HG02571 (cell line): ENCODE measurements around the gene EVPLL.
"Not testable (repeated sequence)": the region's sequence is repeated elsewhere in the genome, so short reads cannot be mapped to it uniquely, and the experiment has no call there.

Source experiments
- ATAC-seq: cut with Tn5 transposase; IDR thresholded peaks from one replicate; pipeline ENCODE4 v1.9.1; 2021; ENCODE audit warnings: mild to moderate bottlenecking, moderate library complexity; ENCODE audit not compliant: unreplicated experiment

Gene EVPLL

DNA sequence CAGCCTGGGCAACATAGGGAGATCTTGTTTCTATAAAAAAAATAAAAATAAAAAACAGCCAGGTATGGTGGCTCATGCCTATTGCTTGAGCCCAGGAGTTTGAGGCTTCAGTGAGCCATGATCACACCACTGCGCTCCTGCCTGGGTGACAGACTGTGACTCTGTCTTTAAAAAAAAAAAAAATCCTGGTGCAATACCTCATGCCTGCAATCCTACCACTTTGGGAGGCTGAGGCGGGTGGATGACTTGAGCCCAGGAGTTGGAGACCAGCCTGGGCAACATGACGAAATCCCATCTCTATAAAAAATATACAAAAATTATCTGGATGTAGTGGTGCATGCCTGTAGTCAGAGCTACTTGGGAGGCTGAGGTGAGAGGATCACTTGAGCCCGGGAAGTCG, 1.0 kb downstream of the EVPLL start:
- ATAC-seq: not testable (repeated sequence)

- no peak for ATAC-seq
Measured at GRCh38 chr17:18379246-18380146, 1.9 kb downstream of the EVPLL start.

DNA sequence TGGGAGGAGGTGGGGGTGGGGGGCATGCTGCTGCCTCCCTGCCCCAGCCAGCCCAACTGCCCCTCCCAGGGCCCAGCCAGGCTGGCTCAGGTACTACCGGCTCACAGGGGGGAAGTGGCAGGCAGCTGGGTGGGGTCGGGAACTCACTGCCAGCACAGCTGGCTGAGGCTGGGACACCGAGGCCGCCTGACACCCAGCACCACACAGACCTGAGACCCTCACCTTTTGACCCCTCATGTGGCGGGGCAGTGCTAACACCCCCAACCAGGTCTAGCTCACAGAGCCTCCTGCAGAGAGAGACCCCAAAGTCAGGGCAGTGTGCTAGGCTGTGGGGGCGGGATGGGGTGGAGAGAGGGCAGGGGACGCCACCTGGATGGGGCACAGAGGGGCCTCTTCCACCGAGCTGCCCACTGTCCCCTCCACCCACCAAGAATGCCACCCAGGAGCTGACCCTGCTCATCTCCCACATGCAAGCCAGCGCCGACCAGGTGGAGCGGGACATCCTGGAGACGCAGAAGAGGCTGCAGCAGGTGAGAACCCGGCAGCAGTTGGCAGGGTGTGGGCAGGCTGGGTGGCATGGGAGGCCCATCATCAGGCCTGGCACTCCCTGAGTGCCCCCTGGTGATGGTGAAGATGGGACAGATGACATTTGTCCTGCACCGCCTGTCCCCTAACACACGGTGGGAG, 3.0 kb downstream of the EVPLL start:
- ATAC-seq: no peak

- ATAC-seq: no peak
Measured at GRCh38 chr17:18381158-18381952, 3.8 kb downstream of the EVPLL start.

DNA sequence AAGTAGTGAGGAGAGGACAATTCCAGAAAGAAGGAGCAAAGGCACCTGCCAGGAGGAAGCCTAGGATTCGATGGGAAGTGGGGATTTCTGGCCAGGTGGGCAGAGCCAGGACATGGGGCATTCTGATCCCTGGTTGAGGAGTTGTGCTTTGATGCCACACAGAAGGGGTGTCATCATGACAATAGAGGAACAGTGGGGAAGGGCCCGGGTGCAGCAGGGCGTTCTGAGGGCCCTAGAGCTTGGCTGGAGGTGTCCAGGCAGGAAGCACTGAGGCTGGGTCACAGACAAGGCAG, 4.3 kb downstream of the EVPLL start:
- no peak for ATAC-seq

- ATAC-seq: no peak
Measured at GRCh38 chr17:18382441-18383078, 5.0 kb downstream of the EVPLL start.

DNA sequence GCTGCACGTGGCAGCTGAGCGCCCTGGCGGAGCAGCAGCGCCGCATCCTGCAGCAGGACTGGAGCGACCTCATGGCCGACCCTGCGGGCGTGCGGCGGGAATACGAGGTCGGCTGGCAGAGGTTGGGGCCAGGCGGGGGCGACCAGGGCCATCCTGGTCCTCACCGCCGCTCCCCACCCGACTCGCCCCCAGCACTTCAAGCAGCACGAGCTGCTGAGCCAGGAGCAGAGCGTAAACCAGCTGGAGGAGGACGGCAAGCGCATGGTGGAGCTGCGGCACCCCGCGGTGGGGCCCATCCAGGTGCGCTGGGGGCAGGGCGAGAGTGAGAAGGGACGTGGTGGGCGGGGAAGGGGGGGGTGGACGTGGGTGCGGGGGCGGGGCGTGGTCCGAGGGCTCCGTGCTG, 5.5 kb downstream of the EVPLL start:
- ATAC-seq: not testable (repeated sequence)

DNA sequence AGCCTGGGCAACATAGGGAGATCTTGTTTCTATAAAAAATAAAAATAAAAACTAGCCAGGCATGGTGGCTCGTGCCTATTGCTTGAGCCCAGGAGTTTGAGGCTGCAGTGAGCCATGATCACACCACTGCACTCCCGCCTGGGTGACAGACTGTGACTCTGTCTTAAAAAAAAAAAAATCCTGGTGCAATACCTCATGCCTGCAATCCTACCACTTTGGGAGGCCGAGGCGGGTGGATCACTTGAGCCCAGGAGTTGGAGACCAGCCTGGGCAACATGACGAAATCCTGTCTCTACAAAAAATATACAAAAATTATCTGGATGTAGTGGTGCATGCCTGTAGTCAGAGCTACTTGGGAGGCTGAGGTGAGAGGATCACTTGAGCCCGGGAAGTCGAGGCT, 6.7 kb downstream of the EVPLL start:
- ATAC-seq: not testable (repeated sequence)

GRCh38 chr17:18387583-18387982, 10.0 kb downstream of the EVPLL start:
- not testable (repeated sequence) for ATAC-seq

- not testable (repeated sequence) for ATAC-seq
Measured at GRCh38 chr17:18388266-18388665, 10.7 kb downstream of the EVPLL start.

- not testable (repeated sequence) for ATAC-seq
Measured at GRCh38 chr17:18388728-18389127, 11.2 kb downstream of the EVPLL start.

GRCh38 chr17:18401872-18402590, 24.5 kb downstream of the EVPLL start:
- not testable (repeated sequence) for ATAC-seq

DNA sequence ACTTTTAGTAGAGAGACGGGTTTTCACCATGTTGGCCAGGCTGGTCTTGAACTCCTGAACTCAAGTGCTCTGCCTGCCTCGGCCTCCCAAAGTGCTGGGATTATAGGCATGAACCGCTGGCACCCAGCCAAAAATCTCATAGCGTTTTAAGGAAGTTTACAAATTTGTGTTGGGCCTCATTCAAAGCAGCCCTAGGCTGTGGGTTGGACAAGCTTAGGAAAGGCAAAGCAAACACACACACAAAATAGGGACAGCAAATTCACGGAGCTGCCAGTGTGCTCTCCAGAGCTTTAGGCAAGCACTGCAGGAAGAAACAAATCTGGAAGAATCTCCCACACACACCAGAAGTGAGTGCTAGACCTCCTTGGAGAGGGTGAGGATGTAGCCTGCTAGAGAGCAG, 25.6 kb downstream of the EVPLL start:
- not testable (repeated sequence) for ATAC-seq

- not testable (repeated sequence) for ATAC-seq
Measured at GRCh38 chr17:18403604-18404003, 26.0 kb downstream of the EVPLL start.

DNA sequence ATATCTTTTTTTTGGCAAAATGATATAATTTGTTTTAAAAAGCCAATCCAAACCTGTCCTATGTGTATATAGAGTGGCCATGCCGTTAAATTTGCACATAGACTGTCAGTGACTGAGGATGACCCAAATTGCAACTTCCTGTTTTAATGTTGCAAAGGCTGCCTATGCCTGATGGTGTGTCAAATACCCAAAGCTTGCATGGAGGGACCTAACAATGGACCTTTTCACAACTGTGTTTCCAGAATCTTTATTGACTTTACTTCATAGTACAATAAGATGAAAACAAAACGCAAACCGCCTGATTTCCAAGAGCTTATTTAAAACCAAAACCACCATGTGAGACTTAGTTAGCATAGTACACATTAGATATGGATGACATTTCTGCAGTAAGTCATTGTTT, 31.3 kb downstream of the EVPLL start:
- ATAC-seq: not testable (repeated sequence)

- not testable (repeated sequence) for ATAC-seq
Measured at GRCh38 chr17:18409321-18409720, 31.7 kb downstream of the EVPLL start.

- ATAC-seq: not testable (repeated sequence)
Measured at GRCh38 chr17:18410736-18411135, 33.2 kb downstream of the EVPLL start.

DNA sequence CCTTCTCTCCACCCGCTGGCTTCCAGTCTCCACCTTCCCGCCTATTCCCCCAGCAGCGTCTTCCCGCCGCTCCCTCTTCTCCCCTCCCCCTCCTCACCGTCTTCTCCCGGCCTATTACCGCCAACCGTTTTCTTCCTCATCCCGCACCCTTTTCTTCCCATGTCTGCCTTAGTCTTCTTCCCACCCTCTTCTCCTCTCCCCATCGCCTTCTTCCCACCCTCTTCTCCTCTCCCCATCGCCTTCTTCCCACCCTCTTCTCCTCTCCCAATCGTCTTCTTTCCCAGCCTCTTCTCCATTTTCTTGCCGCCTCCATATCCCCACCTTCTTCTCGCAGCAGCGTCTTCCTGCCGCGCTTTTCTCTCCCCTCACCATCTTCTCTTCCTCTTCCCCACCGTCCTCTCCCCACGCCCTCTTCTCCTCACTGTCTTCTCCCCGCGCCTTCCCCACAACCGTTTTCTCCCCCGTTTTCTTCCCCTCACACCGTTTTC, 33.8 kb downstream of the EVPLL start:
- ATAC-seq: not testable (repeated sequence)

DNA sequence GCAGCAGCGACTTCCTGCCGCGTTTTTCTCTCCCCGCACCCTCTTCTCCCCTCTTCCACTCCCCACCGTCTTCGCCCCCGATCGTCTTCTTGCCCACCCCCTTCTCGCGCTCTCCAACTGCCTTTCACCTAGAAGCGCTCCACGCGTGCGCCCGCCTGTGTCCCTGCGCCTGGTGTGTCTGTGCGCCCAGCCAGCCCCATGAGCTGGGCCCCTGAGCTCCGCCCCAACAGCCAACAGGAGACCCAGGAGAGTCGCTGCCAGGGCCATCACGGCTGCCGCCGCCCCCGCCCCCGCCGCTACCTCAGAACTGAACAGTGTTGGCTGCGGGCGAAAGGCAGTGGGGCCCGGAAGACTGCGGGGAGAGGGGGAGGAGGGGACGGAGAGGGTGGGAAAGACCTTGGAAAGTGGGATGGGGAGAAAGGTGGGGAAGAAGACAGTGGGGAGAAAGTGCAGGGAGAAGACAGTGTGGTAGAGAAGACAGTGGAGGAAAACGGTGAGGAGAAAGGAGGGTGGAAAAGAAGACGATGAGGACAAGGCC, 34.5 kb downstream of the EVPLL start:
- not testable (repeated sequence) for ATAC-seq

- not testable (repeated sequence) for ATAC-seq
Measured at GRCh38 chr17:18421521-18421920, 43.9 kb downstream of the EVPLL start.
